T-helper 22 cell (primary cell): Measurements from ENCODE around the gene MVK.

Source experiments
- DNase-seq: peaks from one replicate; pipeline ENCODE4 v3.0.0-alpha.2; 2020; ENCODE audit warnings: low read depth

The MVK gene

DNA sequence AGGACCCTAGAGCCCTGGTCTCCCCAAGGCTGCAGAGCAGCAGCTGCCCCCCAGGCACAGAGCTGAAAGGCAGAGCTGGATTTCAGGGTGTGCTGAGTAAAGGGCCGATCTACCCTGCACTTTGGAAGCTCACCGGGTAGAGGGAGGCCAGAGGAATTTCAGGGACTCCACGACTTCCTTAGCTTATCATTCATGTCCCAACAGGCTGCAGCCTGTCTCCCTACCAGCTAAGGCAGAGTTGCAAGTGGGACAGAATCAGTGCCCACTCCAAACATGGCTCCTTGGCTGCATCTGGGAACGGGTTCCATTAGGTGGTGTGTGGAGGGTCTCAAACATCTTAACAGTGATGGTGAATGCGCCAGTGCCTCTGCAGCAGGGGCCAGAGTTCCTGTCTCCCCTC, 27.8 kb upstream of the MVK start:
- DNase-seq: no peak

DNA sequence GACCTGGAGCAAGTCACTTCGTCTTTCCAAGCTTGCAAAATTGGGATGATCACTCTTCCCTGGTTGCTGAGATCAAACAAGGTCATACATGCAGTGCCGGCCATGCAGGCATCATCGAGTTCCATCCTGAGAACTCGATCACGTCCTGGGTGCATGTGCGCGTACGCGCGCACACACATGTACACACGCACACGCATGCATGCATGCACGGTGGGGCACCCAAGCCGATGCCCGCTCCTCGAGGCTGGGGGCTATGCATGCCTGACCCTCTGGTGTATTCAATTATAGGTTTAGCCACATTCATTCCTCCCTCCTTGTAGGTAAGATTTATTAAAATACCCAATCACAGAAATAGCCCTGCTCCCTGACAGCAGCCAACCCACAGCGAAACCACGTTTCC, 26.3 kb upstream of the MVK start:
- DNase-seq: no peak

DNA sequence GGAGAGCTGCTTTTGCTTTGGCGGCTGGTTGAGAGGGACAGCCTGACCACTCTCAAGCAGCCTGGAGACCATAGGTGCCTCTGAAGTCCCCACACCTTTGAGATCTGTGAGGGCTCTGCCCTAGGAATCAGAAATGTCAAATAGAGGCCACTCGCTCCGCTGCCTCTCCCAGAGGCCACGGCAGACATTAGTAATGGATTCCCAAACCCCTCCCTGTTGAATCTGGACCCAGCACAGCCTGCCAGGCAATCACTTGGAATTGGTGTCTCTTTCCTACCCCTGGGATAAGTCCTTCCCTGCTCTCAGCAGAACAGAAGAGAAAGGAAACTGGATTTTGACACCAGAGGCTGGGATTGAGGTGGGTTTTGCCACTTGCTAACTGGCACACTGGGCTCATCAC, 25.3 kb upstream of the MVK start:
- DNase-seq: no peak

DNA sequence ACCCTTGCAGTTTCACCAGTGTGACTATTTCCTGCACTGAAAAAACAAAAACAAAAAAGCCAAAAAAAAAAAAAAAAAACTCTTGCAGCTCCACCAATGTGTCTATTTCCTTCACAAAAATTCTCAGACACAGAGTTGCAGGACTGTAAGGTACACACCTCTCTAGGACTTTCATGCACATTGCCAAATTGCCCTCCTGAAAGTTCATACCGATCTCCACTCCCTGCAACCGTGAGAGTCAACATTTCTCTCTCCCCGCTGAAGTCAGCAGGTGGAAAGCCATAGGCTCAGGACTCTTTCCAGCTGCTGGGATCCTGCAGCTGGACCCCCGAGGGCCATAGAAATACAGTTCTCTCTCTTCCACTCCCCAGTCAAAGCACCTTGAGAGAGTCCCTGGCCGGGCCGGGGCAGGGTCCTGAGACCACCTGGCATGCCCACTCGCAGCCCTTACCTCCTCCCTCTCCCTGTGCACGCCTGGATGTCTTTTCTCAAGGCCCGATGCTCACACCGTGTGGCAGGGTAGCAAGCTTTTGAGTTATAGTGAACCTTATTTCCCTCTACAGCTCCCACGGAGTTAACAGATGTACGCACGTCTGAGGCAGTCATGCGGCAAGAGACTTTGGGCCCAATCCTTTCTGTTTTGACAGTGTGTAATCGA, 23.9 kb upstream of the MVK start:
- no peak for DNase-seq

DNA sequence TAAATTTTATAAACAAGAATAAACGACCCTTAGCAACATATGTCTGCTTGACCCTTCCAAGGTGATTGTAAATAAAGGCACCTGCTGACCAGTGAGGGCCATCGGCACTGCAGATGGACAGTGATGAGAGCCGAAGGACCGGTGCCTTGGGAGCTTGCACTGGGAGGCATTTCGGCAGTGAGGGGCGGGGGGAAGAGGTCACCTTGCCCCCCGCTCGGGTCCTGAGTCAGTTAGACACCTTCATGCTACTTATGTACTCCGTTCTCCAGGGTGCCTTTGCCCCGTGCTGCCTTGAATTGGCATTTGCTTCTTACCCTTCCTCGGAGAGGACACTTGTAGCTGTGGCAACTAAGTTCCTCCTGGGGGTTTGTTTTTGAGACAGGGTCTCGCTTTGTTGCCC, 23.3 kb upstream of the MVK start:
- no peak for DNase-seq

DNA sequence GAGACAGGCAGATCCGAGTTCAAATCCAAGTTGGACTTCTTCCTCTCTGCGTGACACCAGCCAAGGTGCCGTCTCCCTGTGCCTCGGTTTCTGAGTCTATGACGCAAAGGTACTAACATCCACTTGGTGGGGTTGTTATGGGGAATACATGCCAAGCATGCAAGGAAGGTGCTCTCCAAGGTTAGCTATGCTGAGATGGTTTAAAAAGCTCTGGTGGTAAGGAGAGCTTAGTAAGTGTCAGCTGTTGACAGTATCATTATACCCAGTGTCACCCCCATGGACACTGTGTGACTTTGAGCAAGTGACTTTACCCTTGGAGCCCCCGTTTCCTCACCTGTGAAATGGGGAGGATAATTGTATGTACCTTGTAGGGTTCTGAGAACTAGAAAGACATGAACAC, 22.5 kb upstream of the MVK start:
- no peak for DNase-seq

DNA sequence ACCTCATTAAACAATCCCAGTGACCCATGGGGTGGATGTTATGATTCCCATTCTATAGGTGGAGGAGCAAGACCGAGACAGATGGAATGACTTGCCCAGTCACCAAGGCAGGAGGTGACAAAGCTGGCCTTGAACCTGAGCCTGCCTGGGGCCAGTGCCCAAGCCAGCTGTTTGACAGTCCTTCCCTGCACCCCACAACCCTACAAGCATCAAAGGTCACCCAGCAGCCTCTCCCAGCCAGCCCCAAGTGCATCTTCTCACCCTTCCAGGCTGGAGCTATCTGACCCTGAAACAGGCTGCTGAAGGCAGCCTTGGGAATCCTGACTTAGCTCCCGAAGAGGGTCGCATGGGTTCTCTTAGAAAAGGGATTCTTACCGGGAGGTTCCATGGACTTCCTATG, 20.6 kb upstream of the MVK start:
- no peak for DNase-seq

DNA sequence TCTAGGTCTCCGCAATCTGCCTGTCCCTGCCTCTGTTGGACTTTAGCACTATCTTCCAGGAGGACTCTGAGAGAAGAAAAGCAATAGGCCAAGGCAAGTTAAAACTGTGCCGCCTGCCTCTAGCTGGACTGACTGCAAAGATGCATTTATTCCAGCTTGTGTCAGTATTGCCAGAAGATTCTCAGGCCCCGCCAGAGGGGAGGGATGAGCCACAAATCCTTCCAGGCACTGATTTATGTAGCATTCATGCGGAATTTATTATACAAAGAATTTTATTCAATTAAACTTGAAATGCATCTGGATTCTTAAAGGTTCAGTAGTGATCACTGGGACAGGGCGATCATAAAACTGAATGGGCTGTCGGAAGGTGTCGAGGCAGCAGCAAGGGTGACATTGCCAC, 20.1 kb upstream of the MVK start:
- DNase-seq: no peak

DNA sequence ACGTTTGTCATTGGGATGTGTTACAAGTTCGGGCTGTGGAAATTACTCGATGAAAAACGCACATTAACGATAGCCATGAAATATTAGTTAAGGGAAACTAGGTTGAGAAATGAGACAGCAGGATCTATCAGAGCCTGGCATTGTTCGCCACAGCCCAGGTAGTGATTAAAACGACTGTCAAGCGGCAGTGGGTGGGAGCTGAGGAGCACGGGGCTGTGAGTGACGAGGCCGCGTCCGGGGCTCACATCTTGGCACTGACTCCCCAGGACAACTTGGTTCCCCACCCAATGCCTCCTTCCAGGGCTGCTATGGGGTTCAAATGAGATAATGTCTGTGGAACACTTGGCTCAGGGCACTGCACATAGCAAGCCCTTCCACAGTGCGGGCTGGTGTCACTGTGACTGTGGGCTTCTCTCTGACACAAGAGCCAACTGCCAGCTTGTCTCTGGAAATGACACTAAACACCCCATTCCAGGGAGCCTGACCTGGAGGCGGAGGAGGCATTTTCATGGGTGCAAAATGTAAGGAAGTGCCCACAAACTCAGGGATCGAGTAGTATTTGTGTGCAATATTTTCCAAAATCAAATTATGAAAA, 19.6 kb upstream of the MVK start:
- no peak for DNase-seq

DNA sequence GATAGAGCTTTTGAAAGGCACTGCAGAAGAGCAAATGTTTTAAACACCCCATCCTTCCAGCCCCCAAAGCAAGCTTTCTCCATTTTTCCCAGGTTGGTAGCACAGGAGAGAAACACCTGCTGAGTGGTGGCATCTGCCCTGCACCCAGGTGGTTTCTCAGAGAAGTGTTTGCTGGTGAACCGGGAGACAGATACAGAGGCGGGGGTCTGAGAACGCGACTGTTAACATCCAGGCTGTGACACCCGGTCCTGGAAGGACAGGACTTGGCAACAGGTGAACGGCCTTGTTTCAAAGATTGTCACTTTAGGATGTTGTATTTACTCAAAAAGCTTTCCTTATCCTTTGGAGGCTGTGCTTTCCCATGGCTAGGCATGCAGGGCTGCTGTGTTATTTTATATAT, 18.8 kb upstream of the MVK start:
- DNase-seq: no peak

DNA sequence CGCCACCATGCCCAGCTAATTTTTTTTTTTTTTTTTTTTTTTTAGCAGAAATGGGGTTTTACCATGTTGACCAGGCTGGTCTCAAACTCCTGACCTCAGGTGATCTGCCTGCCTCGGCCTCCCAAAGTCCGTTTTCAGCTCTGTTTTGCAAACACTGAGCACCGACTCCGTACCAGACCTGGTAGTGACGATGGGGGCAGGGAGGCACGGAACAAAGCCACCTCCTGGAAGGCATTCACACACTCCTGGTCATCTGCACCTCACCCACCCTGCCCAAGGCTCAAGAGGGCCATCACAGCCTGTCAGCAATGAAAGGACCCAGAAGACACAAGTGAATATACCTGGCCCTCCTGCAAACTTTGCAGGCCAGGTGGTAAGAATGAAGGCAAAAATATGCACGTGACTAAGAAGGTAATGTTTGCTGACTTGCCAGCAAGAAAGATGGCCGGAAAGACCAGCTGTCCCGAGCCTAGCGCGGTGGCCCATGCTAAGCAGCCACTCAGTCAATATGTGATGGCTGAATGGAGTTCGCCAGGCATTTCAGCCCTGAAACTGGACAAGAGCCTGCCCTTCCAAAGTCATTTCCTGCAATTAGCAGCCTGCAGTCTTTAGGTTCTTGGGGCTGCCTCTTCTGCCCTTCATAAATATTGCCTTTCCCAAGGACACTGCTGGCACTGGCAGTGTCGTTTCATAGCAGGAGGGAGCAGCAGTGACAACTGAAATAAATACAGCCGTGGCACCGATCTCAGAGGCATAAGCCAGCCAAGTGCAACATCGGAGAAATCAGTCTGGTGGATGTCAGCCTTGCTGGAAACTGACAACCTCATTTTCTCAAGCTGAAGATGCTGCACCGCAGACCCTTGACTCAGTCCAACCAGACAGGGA, 17.9 kb upstream of the MVK start:
- no peak for DNase-seq

DNA sequence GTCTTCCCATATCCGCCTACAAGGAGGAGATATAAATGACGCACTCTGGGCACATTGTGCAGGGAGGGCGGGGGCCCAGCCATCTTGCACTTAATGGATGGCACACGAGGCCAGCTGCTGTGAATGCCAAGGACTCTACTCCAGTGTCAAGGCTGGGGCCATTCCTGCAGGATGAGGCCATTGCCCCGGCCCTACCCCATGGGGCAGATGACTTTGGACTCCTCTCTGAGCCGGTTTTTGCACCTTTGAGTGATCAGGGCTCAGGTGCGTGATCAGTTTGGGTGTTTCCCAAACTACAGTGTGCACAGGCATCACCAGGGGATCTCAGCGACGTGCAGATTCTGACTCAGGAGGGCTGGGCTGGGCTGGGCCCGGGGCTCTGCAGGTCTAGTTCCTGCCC, 16.4 kb upstream of the MVK start:
- DNase-seq: no peak

DNA sequence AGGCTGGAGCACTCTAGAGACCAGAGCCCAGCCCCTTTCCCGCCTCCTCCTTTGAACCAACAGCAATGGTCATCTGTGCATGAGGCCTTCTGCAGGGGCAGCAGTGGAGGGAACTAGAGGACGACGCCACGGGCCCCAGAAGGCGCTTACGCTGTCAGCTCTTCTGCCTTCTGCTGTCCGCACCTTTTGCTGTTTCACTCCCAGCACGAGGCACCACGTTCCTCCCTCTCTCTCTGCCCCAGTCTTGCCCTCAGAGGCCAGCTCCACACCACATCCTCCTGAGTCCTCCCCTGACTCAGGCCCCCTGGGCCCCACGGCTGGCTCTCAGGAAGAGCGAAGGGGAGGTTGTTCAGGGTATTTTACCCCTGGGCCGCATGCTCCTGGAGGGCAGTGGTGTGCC, 15.8 kb upstream of the MVK start:
- no peak for DNase-seq

DNA sequence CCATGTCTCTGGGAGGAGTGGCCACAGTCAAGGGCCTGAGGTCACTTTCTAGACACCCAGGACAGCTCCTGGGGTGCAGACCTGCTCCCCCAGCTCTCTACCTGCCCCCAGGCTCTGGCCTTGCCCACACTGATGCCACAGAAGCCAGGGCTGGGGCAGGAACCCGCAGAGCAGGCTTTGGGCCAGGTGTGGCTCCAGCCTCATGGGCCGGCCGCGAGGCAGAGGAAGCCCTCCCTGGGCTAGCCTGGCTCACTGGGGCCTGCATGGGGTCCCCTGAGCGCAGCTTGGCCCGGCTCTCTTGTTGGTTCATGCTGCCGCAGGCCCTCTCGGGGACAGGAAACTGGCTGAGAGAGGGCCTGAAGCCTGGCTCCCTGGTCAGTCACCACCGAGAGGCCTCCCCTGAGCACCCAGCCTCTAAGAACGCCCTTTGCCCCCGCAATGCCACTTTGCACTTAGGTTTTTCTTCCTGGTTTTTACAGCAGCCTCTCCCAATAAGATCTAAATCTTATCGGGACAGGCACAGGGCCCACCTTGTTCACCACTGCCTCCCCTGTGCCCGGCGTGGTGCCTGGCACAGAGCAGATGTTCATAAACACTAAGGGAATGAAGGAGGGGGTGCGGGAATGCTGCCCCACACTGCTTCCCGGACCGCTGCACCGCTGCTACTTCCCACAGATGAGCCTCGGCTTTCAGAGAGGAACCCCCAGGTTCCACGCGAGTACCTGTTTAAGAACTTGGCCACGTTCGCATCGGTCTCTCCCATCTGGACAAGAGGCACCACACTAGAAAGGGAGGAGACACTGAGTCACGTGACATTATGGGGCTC, 15.0 kb upstream of the MVK start:
- DNase-seq: no peak

DNA sequence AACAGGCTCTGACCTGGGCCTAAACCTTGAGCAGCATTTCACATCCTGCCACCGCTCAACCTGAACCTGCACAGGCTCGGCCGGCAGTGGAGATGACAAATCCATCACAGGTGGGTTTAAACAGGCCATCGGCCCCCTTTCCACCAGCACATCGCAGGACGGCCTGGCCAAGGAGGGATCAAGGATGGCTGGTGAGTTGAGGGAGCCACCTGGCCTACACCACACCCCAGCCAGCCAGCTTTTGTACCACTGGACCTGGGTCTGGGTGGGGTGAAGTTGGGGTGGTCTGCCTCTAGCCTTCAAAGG, 14.4 kb upstream of the MVK start:
- DNase-seq: no peak

DNA sequence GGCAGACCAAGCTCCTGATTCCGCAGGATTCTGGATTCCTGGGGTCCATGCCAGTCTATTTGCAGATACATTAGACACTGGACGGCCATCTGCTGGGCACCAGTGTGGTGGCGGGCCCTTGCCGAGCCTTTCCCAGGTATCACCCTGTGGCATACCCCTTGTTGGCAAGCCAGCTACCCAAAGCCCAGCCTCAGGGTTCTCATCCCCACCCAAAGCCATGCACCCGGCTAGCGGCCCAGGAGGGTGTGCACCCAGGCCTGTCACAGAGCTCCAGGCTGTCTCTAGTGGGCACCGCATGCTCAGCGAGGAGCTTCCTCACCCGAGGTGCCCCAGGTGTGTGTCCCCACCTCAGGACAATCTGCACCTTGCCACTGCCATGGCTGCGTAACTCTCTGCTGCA, 14.0 kb upstream of the MVK start:
- no peak for DNase-seq

DNA sequence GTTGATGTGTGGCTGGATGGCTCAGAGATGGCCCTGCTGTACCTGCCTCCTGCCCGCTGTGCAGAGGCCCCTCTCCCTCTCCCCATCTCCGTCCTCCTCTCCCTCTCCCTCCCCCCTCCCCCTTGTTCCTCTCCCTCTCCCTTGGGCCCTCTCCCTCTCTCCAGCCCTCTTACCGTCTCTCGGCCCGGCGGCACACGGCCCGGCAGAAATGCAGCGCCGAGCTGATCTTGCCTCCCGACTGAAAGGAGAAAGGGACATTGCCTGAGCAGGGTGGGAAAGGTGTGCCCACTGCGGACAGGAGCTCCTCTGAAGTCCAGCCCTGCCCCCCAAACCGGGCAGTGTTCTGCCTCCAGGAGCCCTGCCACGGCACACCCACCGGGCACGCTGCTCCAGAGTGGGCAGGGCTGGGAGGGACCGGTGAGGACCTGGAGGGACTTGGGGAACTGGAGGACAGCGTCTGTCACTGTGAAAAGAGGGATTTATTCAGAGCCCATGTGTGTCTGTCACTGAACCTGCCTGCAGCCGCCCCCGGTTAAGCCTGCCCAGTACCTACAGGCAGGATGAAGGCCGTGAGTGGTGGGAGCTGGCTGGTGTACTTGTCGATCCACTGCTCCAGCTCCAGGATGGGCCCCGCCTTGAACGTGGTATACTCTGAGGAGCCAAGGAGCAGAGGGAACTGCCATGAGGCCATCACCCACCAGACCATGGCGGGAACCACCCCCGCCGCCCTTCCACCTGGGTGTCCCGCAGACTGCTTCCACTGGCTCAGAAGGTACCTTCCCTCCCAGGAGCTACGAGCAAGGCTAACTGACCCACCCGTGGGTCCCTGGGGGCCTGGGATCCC, 12.5 kb upstream of the MVK start:
- no peak for DNase-seq

DNA sequence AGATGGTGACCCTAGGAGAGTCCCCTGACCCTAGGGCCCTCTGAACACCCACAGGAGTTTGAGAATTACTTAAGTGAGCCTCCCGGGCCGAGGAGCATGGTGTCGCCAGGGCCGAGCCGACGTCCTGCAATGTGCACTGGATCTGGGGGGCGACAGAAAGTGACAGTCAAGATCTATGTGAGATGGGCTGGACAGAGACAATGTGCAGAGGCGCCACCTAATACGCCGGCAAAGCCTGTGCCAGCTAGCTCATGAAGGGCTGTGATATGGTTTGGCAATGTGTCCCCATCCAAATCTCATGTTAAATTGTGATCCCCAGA, 11.9 kb upstream of the MVK start:
- no peak for DNase-seq

DNA sequence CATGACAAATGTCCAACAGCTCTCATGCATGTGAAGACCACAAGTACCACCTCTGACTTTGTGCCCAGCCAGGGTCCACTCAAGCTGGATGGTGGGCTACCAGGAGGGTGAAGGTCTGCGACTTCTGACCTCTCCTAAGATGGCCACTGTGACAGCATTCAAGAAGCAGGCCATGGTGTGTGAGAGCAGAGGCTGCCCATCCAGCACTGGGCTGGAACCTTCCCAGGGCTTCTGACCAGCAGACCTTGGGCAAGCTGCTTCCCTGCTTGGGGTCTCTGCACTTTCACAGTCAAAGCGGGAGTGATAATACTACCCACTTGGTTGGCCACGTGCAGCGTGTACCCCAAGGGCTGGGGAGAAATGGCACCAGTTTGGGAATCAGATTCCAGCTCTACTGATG, 10.7 kb upstream of the MVK start:
- no peak for DNase-seq

DNA sequence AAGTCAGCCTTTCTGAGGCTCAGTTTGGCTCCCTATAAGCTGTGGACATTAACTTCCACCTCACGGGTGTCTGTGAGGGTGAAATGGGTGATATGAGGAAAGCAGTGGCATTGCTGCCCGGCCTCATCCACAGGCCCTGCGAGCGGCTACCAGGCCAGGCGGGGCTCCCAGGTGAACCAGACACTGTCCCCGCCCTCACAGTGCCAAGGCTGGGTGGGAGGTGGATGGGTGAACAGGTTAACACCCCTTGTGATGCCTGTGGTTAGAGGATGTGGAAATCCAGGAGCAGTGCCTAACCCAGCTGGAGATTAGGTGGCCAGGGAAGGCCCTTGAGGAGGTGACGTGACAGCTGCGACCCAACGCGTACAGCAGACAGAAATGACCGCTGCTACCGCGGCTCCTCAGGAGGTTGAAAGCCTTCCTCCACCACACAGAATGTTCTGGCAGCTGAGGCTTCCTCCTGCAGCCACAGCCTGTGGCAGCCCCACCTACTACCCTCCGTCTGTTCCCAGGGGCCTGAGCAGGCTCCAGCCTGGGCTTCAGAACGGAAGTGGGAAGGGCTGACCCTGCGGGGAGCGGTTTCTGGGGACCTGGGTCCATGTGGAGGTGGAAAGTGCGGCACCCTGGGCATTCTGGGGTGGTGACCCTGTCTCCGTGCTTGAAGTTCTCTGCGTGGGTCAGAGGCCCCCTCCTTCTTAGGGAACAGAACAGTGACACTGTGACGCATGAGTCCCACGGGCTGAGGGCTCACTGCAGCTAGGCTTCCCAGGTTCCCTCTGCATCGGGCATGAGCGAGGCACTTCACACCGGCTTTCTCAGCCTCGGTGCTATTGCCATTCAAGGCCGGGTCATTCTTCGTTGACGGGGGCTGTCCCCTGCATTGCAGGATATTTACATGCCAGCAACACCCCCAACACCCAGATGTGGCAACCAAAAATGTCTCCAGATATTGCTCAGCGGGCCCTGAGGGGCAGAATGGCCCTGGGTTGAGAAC, 10.0 kb upstream of the MVK start:
- no peak for DNase-seq

DNA sequence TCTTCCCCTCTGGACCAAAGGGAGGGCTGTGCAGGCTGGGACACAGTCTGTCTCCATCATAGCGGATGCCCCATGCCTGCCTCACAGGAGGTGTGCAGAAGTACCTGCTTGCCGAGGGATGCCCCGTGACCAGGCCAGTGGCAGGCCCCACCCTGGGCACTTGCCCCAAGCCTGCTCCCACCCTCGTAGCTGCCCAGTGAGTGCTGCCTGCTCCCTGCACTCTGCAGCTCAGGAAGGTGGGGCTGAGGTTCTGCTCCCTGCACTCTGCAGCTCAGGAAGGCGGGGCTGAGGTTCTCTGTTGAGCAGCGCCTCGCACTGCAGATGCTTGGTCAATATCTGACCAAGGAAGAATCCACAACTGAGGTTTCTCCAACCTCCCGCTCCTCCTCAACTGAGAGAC, 7.2 kb upstream of the MVK start:
- no peak for DNase-seq
